HEK293 (cell line): ENCODE data around the gene CP.

ENCODE experiments used
- CTCF ChIP-seq: fragments of 450-650 bp; formaldehyde crosslinking; IDR thresholded peaks from 2 replicates; pipeline ENCODE4 v1.5.1; 2016; ENCODE audit warnings: missing biosample characterization, missing genetic modification characterization
- REST ChIP-seq: fragments of 450-650 bp; formaldehyde crosslinking; IDR thresholded peaks from 2 replicates; pipeline ENCODE4 v1.5.1; 2016; ENCODE audit warnings: missing biosample characterization, missing genetic modification characterization
- SCRT2 ChIP-seq: fragments of 450-650 bp; formaldehyde crosslinking; IDR thresholded peaks from 2 replicates; pipeline ENCODE4 v1.5.1; 2016; ENCODE audit warnings: missing biosample characterization, missing genetic modification characterization
- ZBTB49 ChIP-seq: fragments of 450-650 bp; formaldehyde crosslinking; IDR thresholded peaks from 2 replicates; pipeline ENCODE4 v1.5.1; 2016; ENCODE audit warnings: missing biosample characterization, missing genetic modification characterization, low read depth
- ZNF449 ChIP-seq: fragments of 450-650 bp; formaldehyde crosslinking; IDR thresholded peaks from 2 replicates; pipeline ENCODE4 v1.5.1; 2017; ENCODE audit warnings: missing biosample characterization, mild to moderate bottlenecking, missing genetic modification characterization, moderate library complexity

GRCh38 chr3:149186721-149187120, 34.9 kb downstream of the CP start:
- no peak for TF ChIP-seq REST
- TF ChIP-seq ZNF449 (tag by site-specific recombination), result no peak
- no peak for TF ChIP-seq CTCF (tag by site-specific recombination)
- TF ChIP-seq SCRT2 (tag by site-specific recombination), result no peak
- no peak for TF ChIP-seq ZBTB49 (tag by site-specific recombination)
